ENCODE results near the gene NCOR2. TPM values are rescaled to one million over a fixed set of nuclear protein-coding genes. Genes with fewer than 3 reads are reported as not detected.

Gene NCOR2
- total and polyA plus RNA-seq, 8 donors = 27.2 to 292 (median 83.5) TPM

DNA sequence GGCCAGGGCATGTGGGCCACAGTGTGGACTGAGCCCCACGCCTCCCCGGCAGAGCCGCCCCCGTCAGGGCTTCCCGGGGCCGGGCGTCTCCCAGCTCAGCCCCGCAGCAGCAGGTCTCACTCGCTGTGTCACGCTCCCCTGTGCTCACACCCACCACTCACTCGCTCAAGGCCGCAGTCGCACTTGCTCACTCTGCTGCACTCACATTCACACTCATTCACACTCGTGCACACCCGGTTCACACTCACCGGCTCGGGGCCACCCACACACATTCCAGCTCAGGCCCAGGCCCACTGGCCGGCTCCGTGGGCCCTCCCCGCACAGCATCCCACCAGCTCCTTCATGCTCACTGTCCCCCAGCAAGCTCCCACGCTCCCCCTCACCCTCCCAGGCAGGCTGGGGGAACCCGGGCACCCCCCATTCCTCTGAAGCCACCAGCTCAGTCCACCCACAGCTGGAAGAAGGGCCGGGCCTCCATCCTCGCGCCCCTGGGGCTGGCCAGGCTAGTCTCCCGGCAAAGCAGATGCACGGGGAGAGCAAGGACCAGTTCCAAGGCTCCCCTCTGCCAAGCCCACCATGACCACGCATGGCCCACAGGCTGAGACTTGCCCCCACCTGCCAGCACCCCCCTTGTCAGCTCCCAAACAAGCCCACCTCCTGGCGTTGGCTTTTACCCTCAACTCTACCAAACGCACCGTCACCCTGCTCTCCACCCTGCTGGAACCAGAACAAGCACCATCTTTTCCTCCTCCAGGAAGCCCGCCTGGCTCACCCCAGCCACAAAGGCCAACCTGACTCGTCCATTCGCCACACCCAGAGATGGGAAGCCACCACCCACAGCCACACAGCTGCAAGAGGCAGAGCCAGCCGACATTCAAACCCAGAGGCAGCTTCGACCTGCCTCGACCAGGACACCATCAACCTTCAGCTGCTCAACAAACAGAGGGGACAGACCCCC, 28.0 kb downstream of the NCOR2 start:
- WGBS, 5 donors = 80 to 91% (median 86%) methylated on average over 28 to 37 of the region's 37 CpGs
- intact Hi-C loops (cut with DNase I; ENCODE audit: low total_unique reads) = no loop called here

DNA sequence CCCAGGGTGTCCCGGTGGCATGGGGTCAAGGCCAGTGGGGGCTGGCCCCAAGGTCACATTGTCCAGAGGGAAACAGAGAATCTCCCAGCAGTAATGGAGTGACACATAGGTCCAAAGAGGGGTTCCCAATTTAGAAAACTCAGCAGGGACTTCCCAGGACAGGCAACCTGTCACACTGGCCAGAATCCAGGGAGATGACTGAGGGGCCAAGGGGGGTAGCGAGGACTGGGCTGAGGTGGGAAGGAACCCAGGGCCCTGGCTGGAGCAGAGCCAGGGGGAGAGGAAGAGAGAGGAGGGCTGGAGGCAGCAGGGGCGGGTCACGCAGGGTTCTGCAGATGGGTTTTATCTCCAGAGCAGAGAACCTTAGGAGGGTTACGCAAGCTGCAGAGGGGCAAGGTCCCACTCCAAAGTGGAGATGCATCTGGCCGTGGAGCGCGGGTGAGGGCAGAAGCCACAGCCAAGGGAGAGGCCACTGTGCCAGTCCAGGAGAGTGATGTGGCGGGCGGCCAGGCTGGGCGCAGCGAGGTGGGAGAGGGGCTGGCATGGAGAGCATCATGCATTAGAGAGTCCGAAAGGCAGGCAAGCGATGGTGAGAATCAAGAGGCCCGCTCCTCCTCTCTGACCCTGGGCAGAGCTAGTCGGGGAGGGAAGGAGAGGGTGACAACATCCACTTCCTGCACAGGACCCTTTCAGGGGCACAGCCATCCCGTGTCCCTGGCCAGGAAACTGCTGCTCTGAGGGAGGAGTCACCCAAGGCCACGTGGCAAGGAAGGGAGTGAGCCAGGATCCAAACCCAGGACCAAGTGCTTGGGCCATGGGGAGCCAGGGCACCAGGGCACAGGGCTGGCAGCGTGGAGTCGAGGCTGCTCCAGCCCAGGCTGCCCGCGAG, 29.0 kb downstream of the NCOR2 start:
- no peak overlapping the region for H3K4me3 ChIP-seq
- H3K36me3 ChIP-seq = peaks cover 0 to 14% (median 11%) of the 10 kb centered on the region in 4 donors
- TF ChIP-seq POLR2A (IDR thresholded peaks at IDR 0.05) = no peak
- TF ChIP-seq, protein P1, sequence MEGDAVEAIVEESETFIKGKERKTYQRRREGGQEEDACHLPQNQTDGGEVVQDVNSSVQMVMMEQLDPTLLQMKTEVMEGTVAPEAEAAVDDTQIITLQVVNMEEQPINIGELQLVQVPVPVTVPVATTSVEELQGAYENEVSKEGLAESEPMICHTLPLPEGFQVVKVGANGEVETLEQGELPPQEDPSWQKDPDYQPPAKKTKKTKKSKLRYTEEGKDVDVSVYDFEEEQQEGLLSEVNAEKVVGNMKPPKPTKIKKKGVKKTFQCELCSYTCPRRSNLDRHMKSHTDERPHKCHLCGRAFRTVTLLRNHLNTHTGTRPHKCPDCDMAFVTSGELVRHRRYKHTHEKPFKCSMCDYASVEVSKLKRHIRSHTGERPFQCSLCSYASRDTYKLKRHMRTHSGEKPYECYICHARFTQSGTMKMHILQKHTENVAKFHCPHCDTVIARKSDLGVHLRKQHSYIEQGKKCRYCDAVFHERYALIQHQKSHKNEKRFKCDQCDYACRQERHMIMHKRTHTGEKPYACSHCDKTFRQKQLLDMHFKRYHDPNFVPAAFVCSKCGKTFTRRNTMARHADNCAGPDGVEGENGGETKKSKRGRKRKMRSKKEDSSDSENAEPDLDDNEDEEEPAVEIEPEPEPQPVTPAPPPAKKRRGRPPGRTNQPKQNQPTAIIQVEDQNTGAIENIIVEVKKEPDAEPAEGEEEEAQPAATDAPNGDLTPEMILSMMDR (IDR thresholded peaks at IDR 0.05) = no peak
- no peak for TF ChIP-seq EP300 (IDR thresholded peaks at IDR 0.05)
- TF ChIP-seq POLR2AphosphoS5 (IDR thresholded peaks at IDR 0.05) = no peak
- intact Hi-C loops (cut with DNase I; ENCODE audit: low total_unique reads) = no loop called here
- no peak for DNase-seq
- H3K9me3 ChIP-seq = no peaks in the 10 kb centered on the region
- H3K27me3 ChIP-seq = no peaks in the 10 kb centered on the region
- 37 to 49% (median 47%) methylated on average over 14 to 22 of the region's 22 CpGs for WGBS, 5 donors
- peak overlapping the region in 4 of 5 donors; percentile 37 to 66 (median 54) for H3K27ac ChIP-seq
- H3K4me1 ChIP-seq = peaks cover 50 to 67% (median 58%) of the 10 kb centered on the region in 4 donors

More for the DNA sequence above, 28.0 kb downstream of the NCOR2 start:
- Histone ChIP-seq H3K4me3 (no peak overlapping the region), H3K27me3 (no peaks in the 10 kb centered on the region), H3K27ac (peak overlapping the region in 4 of 5 donors; percentile 37 to 66 (median 54)), H3K4me1 (peaks cover 59 to 76% (median 67%) of the 10 kb centered on the region in 4 donors), H3K9me3 (no peaks in the 10 kb centered on the region), H3K36me3 (peaks cover 0 to 5% (median 5%) of the 10 kb centered on the region in 4 donors)
- TF ChIP-seq POLR2A (IDR thresholded peaks at IDR 0.05) (no peak), EP300 (IDR thresholded peaks at IDR 0.05) (no peak), POLR2AphosphoS5 (IDR thresholded peaks at IDR 0.05) (no peak)
- TF ChIP-seq, protein P1 (IDR thresholded peaks at IDR 0.05) = no peak
- no peak for DNase-seq

DNA sequence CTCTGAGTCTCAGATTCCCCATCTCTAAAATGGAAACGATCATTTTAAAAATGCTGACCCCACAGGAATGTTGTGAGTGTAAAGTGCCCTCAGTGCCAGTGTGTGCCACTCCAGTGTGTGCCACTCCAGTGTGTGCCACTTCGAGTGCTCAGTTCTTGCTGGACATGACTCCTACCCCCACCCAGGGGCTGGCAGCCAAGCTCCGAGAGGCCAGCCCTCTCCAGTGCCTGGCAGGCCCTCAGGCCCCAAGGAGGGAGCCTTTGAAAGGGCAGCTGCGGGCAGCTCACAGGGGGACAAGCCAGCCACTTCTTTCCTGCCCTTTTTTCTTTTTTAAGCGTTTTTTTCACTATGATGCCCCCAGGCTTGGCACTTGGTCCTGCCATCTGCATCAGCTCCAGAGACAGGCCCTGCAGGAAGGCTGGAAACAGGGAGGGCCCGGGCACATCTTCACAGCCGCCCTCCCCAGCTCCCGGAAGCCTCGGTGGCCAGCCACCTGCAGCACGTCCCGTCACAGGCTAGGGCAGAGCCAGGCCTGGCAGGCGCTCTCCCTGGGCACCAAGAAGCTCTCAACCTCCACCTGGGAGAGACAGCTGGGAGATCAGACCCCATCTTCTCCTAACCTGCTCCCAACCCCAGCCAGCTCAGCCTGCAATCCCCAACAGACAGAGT, 29.8 kb downstream of the NCOR2 start:
- intact Hi-C loops (cut with DNase I; ENCODE audit: low total_unique reads) = no loop called here
- TF ChIP-seq POLR2AphosphoS5 (IDR thresholded peaks at IDR 0.05) (no peak), POLR2A (IDR thresholded peaks at IDR 0.05) (no peak), EP300 (IDR thresholded peaks at IDR 0.05) (no peak)
- TF ChIP-seq, protein P1 (IDR thresholded peaks at IDR 0.05) = no peak
- H3K27me3 ChIP-seq = no peaks in the 10 kb centered on the region
- peak in 1 of 2 donors; percentile 50 for DNase-seq
- WGBS, 5 donors = 22 to 41% (median 28%) methylated on average over 12 of the region's 12 CpGs
- peak overlapping the region in 3 of 5 donors; percentile 42 to 66 (median 66) for H3K27ac ChIP-seq
- no peak overlapping the region for H3K4me3 ChIP-seq
- H3K4me1 ChIP-seq = peaks cover 43 to 63% (median 51%) of the 10 kb centered on the region in 4 donors
- H3K36me3 ChIP-seq = peaks cover 0 to 16% (median 13%) of the 10 kb centered on the region in 4 donors
- H3K9me3 ChIP-seq = no peaks in the 10 kb centered on the region
